HG03108 (cell line): ENCODE results near the gene TBCE.
"Not testable (repeated sequence)": the region's sequence is repeated elsewhere in the genome, so short reads cannot be mapped to it uniquely, and the experiment has no call there.

Experiments used
- ATAC-seq: cut with Tn5 transposase; IDR thresholded peaks from one replicate; pipeline ENCODE4 v1.9.1; 2021; ENCODE audit warnings: moderate library complexity; ENCODE audit not compliant: unreplicated experiment

Gene TBCE

DNA sequence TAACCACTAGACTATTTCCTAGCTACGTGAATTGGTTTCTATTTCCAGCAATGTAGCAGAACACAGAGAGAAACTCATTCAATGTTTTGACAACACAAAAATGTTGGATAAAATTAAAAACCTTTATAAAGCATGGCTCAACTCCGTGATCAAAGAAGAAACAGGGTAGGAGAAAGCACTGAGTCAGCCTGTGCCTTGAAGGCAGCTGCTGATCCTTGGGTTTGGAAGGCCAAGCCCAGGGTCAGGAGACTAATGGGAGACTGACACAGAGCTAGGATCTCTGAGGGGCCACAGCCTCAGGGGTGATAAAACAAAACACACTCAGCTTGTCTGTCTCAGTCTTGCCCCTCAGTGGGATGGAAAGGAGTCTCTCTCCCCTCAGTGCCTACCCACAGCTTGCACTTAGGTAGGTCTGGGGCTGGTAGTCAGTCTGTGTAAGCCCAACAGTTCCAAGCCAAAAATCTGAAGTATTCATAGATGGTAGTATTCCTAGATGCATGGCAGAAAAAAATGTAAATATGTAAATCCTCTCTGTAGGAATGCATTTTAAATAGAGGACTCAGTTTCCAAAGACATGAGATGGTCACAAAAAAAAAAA is 83.8 kb downstream of the TBCE start:
- no peak for ATAC-seq

- ATAC-seq, result no peak
These were observed 86.8 kb downstream of the TBCE start for GRCh38 chr1:235454021-235454420.

GRCh38 chr1:235455097-235455496 is 87.9 kb downstream of the TBCE start:
- no peak for ATAC-seq

- no peak for ATAC-seq
These were observed 88.6 kb downstream of the TBCE start for GRCh38 chr1:235455823-235456222.

- ATAC-seq, result not testable (repeated sequence)
These were observed 90.6 kb downstream of the TBCE start for GRCh38 chr1:235457856-235458255.

DNA sequence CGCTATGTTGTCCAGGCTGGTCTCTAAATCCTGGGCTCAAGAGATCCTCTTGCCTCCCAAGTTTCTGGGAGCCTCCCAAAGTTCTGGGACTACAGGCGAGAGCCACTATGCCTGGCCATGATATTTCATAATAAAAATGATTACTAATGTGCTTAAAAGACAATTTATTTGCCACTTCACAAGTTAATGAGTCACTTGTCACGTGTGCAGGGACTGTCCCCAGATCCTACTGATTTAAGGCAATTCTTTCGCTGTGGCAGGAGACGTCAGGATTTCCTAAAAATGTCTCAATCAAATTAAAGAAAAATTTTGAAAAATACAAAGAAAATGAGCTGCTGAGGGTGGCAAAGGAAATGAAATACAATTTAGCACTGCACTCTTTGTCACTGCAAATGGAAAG is 93.5 kb downstream of the TBCE start:
- ATAC-seq, result no peak

DNA sequence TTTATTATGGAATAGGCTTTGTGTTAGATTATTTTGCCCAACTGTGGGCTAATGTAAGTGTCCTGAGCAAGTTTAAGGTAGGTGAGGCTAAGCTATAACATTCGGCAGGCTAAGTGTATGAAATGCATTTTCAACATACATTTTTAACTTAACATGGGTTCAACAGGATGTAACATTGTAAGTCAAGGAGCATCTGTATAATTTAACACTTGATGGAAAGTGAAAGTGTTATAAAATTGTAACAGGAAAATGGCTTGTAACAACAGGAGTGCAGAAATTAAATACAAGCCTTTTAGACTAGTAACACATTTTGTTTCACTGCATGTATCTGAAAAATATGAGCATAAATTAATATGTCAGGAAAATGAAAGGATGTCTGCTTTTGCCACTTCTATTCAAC is 94.7 kb downstream of the TBCE start:
- ATAC-seq, result no peak

GRCh38 chr1:235462832-235463231 is 95.6 kb downstream of the TBCE start:
- ATAC-seq, result not testable (repeated sequence)

DNA sequence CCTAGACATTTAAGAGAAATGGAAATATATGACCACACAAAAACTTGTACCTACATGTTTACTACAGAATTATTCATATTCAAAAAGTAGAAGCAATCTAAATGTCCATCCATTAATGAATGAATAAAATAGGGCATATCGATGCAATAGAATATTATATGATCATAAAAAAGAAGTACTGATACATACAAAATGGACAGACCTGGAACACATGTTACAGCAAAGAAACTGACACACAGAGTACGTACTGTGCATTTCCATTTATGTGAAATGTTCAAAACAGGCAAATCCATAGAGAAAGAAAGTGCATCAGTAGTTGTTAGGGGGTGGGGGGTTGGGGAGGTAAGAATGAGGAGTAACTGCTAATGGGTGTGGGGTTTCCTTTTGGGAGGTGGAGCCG is 97.8 kb downstream of the TBCE start:
- no peak for ATAC-seq

DNA sequence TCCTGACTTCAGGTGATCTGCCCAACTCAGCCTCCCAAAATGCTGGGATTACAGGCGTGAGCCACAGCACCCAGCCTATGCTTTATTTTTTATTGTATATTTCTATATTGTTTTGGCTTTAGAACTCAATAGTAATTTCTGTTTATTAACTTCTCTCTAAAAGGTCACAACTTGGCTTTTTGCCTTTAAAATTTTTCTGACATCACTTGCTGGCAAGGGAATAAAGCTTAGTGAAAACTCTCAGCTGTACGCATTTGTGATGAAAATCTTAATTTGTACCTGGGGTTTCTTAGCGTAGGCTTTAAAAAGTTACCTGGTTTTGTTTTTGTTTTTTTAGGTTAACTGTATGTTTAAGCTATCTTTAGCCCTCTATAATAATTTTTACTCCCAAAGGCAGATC is 100.8 kb downstream of the TBCE start:
- no peak for ATAC-seq

- no peak for ATAC-seq
These were observed 101.7 kb downstream of the TBCE start for GRCh38 chr1:235468970-235469369.

DNA sequence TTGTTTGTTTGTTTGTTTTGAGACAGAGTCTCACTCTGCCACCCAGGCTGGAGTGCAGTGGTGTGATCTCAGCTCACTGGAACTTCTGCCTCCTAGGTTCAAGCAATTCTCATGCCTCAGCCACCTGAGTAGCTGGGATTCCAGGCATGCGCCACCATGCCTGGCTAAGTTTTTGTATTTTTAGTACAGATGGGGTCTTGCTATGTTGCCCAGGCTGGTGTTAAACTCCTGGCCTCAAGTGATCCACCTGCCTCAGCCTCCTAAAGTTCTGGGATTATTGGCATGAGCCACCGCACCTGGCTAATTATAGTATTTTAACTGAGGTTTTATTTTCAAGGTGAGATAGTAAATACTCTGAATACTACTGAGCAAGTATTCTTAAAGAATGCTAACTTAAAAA is 102.7 kb downstream of the TBCE start:
- not testable (repeated sequence) for ATAC-seq

DNA sequence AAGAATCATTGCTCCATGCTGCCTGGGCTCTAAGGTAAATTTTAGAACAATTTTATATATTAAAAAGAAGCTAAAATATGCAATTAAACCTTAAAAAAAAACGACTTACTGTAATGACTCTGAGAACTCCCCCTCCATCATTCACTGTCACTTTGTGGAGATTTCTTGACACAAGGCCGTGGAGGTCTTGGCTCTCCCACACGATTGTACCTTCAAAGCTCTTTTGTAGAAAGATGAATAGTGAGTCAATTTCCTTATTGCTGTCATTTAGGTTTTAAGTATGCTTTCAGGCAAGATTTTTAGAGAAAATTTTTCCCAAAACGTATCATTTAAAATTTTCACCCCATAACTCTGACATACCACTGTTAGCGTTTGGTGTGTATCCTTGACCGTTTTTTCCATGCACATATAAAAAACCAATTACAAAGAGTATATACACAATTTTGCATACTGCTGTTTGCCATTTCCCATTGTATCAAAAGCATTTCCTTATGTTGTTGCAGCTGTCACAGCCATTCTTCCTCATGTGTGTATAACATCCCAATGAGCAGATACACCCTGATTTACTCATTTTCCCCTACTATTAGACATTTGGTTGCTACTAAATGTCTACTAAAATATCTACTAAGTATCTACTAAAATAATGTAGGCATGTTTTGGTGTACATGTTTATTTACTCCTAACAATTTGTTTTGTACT is 103.7 kb downstream of the TBCE start:
- ATAC-seq, result no peak

GRCh38 chr1:235473806-235474205 is 106.6 kb downstream of the TBCE start:
- ATAC-seq, result no peak

DNA sequence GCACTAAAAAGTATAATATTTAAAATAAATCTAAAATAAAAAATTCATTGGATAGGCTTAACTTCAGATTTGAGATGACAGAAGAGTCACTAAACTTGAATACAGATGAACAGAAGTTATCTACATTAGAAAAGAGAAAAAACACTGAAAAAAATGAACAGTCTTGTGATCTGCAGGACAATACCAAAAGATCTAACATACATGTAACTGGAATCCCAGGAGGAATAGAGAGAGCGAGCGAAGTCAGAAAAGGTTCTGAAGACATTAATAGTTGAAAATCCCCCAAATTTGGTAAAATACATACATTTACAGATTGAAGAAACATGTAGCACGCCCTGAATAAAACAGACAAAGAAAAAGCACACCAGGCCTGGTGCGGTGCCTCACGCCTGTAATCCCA is 115.9 kb downstream of the TBCE start:
- no peak for ATAC-seq

GRCh38 chr1:235485558-235485957 is 118.3 kb downstream of the TBCE start:
- no peak for ATAC-seq

DNA sequence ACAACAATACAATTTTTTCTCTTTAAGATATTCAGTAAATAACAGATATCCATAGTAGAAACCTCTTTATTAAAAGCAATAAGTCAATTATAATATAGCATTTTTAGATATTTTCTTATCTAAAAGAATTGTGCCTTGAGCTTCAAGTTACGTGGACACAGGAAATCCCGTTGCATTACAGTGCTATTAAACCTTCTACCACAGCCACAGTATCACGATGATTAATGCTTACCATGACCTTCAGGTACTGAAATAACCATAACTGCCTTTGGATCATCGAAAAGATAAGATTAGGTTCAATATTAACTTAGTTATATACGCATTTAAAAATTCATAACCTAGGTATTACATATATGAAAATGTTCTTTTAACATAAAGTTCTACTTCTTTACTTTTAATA is 119.1 kb downstream of the TBCE start:
- ATAC-seq, result no peak

- ATAC-seq, result no peak
These were observed 124.4 kb downstream of the TBCE start for GRCh38 chr1:235491644-235492043.

GRCh38 chr1:235494531-235494930 is 127.3 kb downstream of the TBCE start:
- no peak for ATAC-seq

DNA sequence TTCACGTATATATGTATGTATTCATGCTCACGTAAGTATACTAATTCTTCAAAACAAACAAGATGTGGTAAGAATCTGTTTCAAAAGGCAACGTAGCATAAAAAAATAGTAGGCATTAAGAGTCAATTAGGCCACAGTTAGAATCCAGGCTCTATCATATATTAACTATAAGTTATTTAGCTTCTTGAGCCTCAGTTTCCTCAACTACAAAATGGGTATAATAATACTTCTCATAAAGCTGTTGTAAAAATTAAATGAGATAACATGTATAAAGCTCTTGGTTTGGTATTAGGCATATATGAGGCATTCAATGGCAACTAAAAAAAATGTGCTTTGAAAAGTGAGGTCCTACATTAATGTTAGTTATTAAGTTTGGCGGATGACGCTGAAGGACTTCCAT is 127.8 kb downstream of the TBCE start:
- no peak for ATAC-seq

- ATAC-seq, result no peak
These were observed 128.3 kb downstream of the TBCE start for GRCh38 chr1:235495551-235495950.

- no peak for ATAC-seq
These were observed 133.8 kb downstream of the TBCE start for GRCh38 chr1:235500971-235501540.
